ENCODE measurements around the gene GPR173.

DNA sequence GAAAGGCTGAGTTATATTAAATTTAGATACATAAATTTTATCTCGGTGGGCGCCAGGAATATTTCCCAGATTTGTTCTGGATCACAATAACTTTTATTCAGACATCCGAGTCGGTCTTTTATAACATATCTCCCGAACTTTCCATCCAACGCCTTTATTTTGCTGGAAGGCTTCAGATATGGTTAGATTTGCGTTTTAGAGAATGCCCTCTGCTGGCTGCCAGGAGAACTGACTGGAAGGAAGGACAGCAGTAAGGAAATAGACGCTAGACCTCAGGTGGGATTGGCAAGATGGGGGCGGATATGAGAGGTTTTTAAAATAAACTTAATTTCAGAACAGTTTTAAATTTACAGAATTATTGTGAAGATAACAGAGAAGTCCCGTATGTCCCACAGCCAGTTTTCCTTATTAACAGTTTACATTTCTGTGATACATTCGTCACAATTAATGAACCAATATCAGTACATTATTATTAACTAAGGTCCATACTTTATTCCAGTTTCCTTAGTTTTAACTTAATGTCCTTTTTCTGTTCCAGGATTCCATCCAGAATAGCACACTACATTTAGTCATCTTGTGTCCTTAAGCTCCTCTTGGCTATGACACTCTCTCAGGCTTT, 40.7 kb downstream of the GPR173 start:
- TF ChIP-seq ZNF274 (IDR thresholded peaks at IDR 0.05; ENCODE audit: low read depth, low read length) = no peak
- TF ChIP-seq YY1 (IDR thresholded peaks at IDR 0.05; ENCODE audit: insufficient read depth, insufficient read length) = no peak

Data from NT2/D1 (cell line).